HEK293 (cell line): Measurements from ENCODE around the gene ERMN.

Experiments
- CTCF ChIA-PET: fragments of 350-600 bp; formaldehyde crosslinking; extraction: SDS; loops from one replicate; lab custom pipeline; 2021; ENCODE audit warnings: antibody characterized with exemption; lab: Yijun Ruan, JAX
- POLR2A ChIA-PET: fragments of 300-600 bp; formaldehyde crosslinking; extraction: SDS; loops from one replicate; lab custom pipeline; 2020; ENCODE audit warnings: antibody characterized with exemption, inconsistent platforms; lab: Yijun Ruan, JAX
- H3K27ac ChIP-seq: fragments of 200-500 bp; sonication (Bioruptor generic); 2 replicates; pipeline ENCODE4 v1.5.1; 2014; ENCODE audit warnings: low read depth, low read length, control low read depth, inconsistent platforms; ENCODE audit errors: extremely low read depth
- H3K36me3 ChIP-seq, 2 experiments: fragments of 200-500 bp in 1 of 2; sonication (Bioruptor generic) in 1 of 2; 1 replicate in 1 of 2; 2 replicates in 1 of 2; pipeline ENCODE4 v1.5.1; 2014 to 2017; ENCODE audit warnings: inconsistent platforms in 2 of 2, low read length in 2 of 2; ENCODE audit not compliant: control insufficient read depth in 2 of 2, insufficient read depth in 1 of 2
- H3K4me1 ChIP-seq: fragments of 200-500 bp; sonication (Bioruptor generic); 2 replicates; pipeline ENCODE4 v1.5.1; 2014; ENCODE audit warnings: mild to moderate bottlenecking, low read length, inconsistent platforms; ENCODE audit not compliant: control insufficient read depth, insufficient read depth
- H3K4me3 ChIP-seq: 2 replicates; pipeline ENCODE4 v1.5.1; 2011; ENCODE audit warnings: low read depth, mild to moderate bottlenecking, control low read depth, low read length, moderate library complexity
- H3K9me3 ChIP-seq: fragments of 200-500 bp; sonication (Bioruptor generic); 2 replicates; pipeline ENCODE4 v1.5.1; 2014; ENCODE audit warnings: low read depth, low read length, inconsistent platforms; ENCODE audit not compliant: control insufficient read depth, insufficient read depth
- HOXA7 ChIP-seq: sonication (generic); formaldehyde crosslinking; IDR thresholded peaks from 2 replicates; pipeline ENCODE4 v1.8.1; 2022; ENCODE audit warnings: missing genetic modification reagents, borderline replicate concordance
- PRDM10 ChIP-seq: fragments of 450-650 bp; formaldehyde crosslinking; IDR thresholded peaks from 2 replicates; pipeline ENCODE4 v1.5.1; 2016; ENCODE audit warnings: missing biosample characterization, missing genetic modification characterization
- SETDB1 ChIP-seq: IDR thresholded peaks from one replicate; pipeline ENCODE4 v1.6.1; 2017; ENCODE audit warnings: mild to moderate bottlenecking, low read length, moderate library complexity, mixed read lengths; ENCODE audit not compliant: insufficient read length
- ZBTB10 ChIP-seq: fragments of 450-650 bp; formaldehyde crosslinking; IDR thresholded peaks from 2 replicates; pipeline ENCODE4 v1.5.1; 2016; ENCODE audit warnings: missing biosample characterization, missing genetic modification characterization
- ZBTB20 ChIP-seq: fragments of 450-650 bp; formaldehyde crosslinking; IDR thresholded peaks from 2 replicates; pipeline ENCODE4 v1.5.1; 2016; ENCODE audit warnings: missing biosample characterization, missing genetic modification characterization
- ZBTB21 ChIP-seq: fragments of 450-650 bp; formaldehyde crosslinking; IDR thresholded peaks from 2 replicates; pipeline ENCODE4 v1.5.1; 2017; ENCODE audit warnings: missing biosample characterization, missing genetic modification characterization
- ZFHX2 ChIP-seq: fragments of 450-650 bp; formaldehyde crosslinking; conservative IDR thresholded peaks from 2 replicates; pipeline ENCODE4 v1.5.1; 2016; ENCODE audit warnings: missing biosample characterization, missing genetic modification characterization
- ZFP69B ChIP-seq: fragments of 450-650 bp; formaldehyde crosslinking; IDR thresholded peaks from 2 replicates; pipeline ENCODE4 v1.5.1; 2016; ENCODE audit warnings: missing biosample characterization, missing genetic modification characterization
- ZNF202 ChIP-seq: fragments of 450-650 bp; formaldehyde crosslinking; IDR thresholded peaks from 2 replicates; pipeline ENCODE4 v1.5.1; 2016; ENCODE audit warnings: missing biosample characterization, missing genetic modification characterization, borderline replicate concordance
- ZNF221 ChIP-seq: fragments of 450-650 bp; formaldehyde crosslinking; IDR thresholded peaks from 2 replicates; pipeline ENCODE4 v1.5.1; 2017; ENCODE audit warnings: missing biosample characterization, missing genetic modification characterization, borderline replicate concordance
- ZNF266 ChIP-seq: fragments of 450-650 bp; formaldehyde crosslinking; IDR thresholded peaks from 2 replicates; pipeline ENCODE4 v1.5.1; 2016; ENCODE audit warnings: missing biosample characterization, missing genetic modification characterization, low read depth
- ZNF324 ChIP-seq: fragments of 450-650 bp; formaldehyde crosslinking; IDR thresholded peaks from 2 replicates; pipeline ENCODE4 v1.5.1; 2016; ENCODE audit warnings: missing biosample characterization, missing genetic modification characterization
- ZNF366 ChIP-seq: fragments of 450-650 bp; formaldehyde crosslinking; conservative IDR thresholded peaks from 2 replicates; pipeline ENCODE4 v1.5.1; 2016; ENCODE audit warnings: missing biosample characterization, missing genetic modification characterization
- ZNF391 ChIP-seq: fragments of 450-650 bp; formaldehyde crosslinking; IDR thresholded peaks from 2 replicates; pipeline ENCODE4 v1.5.1; 2016; ENCODE audit warnings: low read depth, missing biosample characterization, missing genetic modification characterization, borderline replicate concordance
- ZNF48 ChIP-seq: fragments of 450-650 bp; formaldehyde crosslinking; IDR thresholded peaks from 2 replicates; pipeline ENCODE4 v1.5.1; 2016; ENCODE audit warnings: missing biosample characterization, missing genetic modification characterization
- ZNF514 ChIP-seq: fragments of 450-650 bp; formaldehyde crosslinking; IDR thresholded peaks from 2 replicates; pipeline ENCODE4 v1.5.1; 2016; ENCODE audit warnings: missing biosample characterization, missing genetic modification characterization
- ZNF518A ChIP-seq: fragments of 450-650 bp; formaldehyde crosslinking; conservative IDR thresholded peaks from 2 replicates; pipeline ENCODE4 v1.5.1; 2016; ENCODE audit warnings: low read depth, missing biosample characterization, missing genetic modification characterization
- ZNF521 ChIP-seq: fragments of 450-650 bp; formaldehyde crosslinking; IDR thresholded peaks from 2 replicates; pipeline ENCODE4 v1.5.1; 2017; ENCODE audit warnings: missing biosample characterization, mild to moderate bottlenecking, missing genetic modification characterization
- ZNF544 ChIP-seq: fragments of 450-650 bp; formaldehyde crosslinking; IDR thresholded peaks from 2 replicates; pipeline ENCODE4 v1.5.0; 2017; ENCODE audit warnings: missing biosample characterization, missing genetic modification characterization
- ZNF558 ChIP-seq: fragments of 450-650 bp; formaldehyde crosslinking; IDR thresholded peaks from 2 replicates; pipeline ENCODE4 v1.5.1; 2016; ENCODE audit warnings: missing biosample characterization, missing genetic modification characterization
- ZNF571 ChIP-seq: fragments of 450-650 bp; formaldehyde crosslinking; IDR thresholded peaks from 2 replicates; pipeline ENCODE4 v1.5.0; 2017; ENCODE audit warnings: missing biosample characterization, missing genetic modification characterization
- ZNF747 ChIP-seq: fragments of 450-650 bp; formaldehyde crosslinking; IDR thresholded peaks from 2 replicates; pipeline ENCODE4 v1.5.1; 2016; ENCODE audit warnings: missing biosample characterization, missing genetic modification characterization
- ZSCAN23 ChIP-seq: fragments of 450-650 bp; formaldehyde crosslinking; IDR thresholded peaks from 2 replicates; pipeline ENCODE4 v1.5.1; 2016; ENCODE audit warnings: missing biosample characterization, missing genetic modification characterization
- ZSCAN30 ChIP-seq: fragments of 450-650 bp; IDR thresholded peaks from 2 replicates; pipeline ENCODE4 v1.5.1; 2018; ENCODE audit warnings: missing biosample characterization, mild to moderate bottlenecking, missing genetic modification characterization, moderate library complexity

The ERMN gene

GRCh38 chr2:157271590-157272203 lies 53.9 kb downstream of the ERMN start:
- TF ChIP-seq HOXA7 (CRISPR knock-in tag) (no peak), ZSCAN23 (tag by site-specific recombination) (no peak), ZNF366 (tag by site-specific recombination) (no peak), ZBTB10 (no peak), ZNF558 (tag by site-specific recombination) (no peak), ZFHX2 (tag by site-specific recombination) (no peak), ZNF266 (tag by site-specific recombination) (no peak), ZNF202 (tag by site-specific recombination) (no peak), ZSCAN30 (tag by site-specific recombination) (no peak), ZNF544 (tag by site-specific recombination) (no peak), ZNF391 (tag by site-specific recombination) (no peak)
- Histone ChIP-seq H3K9me3 (no peaks in the 10 kb centered on the region), H3K27ac (no peak overlapping the region), H3K36me3 (no peaks in the 10 kb centered on the region), H3K4me1 (no peaks in the 10 kb centered on the region), H3K4me3 (no peak overlapping the region)
- ChIA-PET POLR2A (no interaction called here), CTCF (no interaction called here)

GRCh38 chr2:157269922-157270321 lies 55.7 kb downstream of the ERMN start:
- POLR2A ChIA-PET: no interaction called here
- no peak for TF ChIP-seq ZNF391 (tag by site-specific recombination)
- no peak for TF ChIP-seq ZFHX2 (tag by site-specific recombination)
- no peak for TF ChIP-seq ZNF747 (tag by site-specific recombination)
- TF ChIP-seq ZBTB20: no peak
- no peak for TF ChIP-seq ZNF514 (tag by site-specific recombination)
- no peak for TF ChIP-seq ZBTB21 (tag by site-specific recombination)
- no peak for TF ChIP-seq ZNF571 (tag by site-specific recombination)
- TF ChIP-seq ZNF324 (tag by site-specific recombination): no peak
- TF ChIP-seq ZNF48: no peak
- no peak for TF ChIP-seq ZNF518A (tag by site-specific recombination)
- no peak for TF ChIP-seq SETDB1
- no peak for TF ChIP-seq ZNF521 (tag by site-specific recombination)
- TF ChIP-seq ZNF221 (tag by site-specific recombination): no peak
- TF ChIP-seq PRDM10 (tag by site-specific recombination): no peak
- no peak for TF ChIP-seq ZFP69B (tag by site-specific recombination)
- TF ChIP-seq HOXA7 (CRISPR knock-in tag): no peak

More at GRCh38 chr2:157269922-157270321, 55.7 kb downstream of the ERMN start:
- CTCF ChIA-PET: interaction anchor here (1.4 kb wide), 1 partner anchor 33 kb away, joined by 3 read pairs; no protein-coding TSS in a partner anchor
- H3K9me3 ChIP-seq: no peaks in the 10 kb centered on the region
- no peaks in the 10 kb centered on the region for H3K36me3 ChIP-seq
- H3K27ac ChIP-seq: no peak overlapping the region
- no peak overlapping the region for H3K4me3 ChIP-seq
- no peaks in the 10 kb centered on the region for H3K4me1 ChIP-seq
